Hematopoietic multipotent progenitor cell treated with erythropoietin and hydrocortisone succinate and interleukin-3 and kit ligand, for 17 days (in vitro differentiated cells): ENCODE data around the gene LGI2.
A peak's percentile ranks its signal among the peaks of the same experiment; 100 is the strongest.
"Not testable (repeated sequence)": the region's sequence is repeated elsewhere in the genome, so short reads cannot be mapped to it uniquely, and the experiment has no call there.

ENCODE experiments used
- DNase-seq: peaks from one replicate; pipeline ENCODE4 v3.0.0-alpha.2; 2015; ENCODE audit warnings: low spot score

The LGI2 gene, protein sequence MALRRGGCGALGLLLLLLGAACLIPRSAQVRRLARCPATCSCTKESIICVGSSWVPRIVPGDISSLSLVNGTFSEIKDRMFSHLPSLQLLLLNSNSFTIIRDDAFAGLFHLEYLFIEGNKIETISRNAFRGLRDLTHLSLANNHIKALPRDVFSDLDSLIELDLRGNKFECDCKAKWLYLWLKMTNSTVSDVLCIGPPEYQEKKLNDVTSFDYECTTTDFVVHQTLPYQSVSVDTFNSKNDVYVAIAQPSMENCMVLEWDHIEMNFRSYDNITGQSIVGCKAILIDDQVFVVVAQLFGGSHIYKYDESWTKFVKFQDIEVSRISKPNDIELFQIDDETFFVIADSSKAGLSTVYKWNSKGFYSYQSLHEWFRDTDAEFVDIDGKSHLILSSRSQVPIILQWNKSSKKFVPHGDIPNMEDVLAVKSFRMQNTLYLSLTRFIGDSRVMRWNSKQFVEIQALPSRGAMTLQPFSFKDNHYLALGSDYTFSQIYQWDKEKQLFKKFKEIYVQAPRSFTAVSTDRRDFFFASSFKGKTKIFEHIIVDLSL

DNA sequence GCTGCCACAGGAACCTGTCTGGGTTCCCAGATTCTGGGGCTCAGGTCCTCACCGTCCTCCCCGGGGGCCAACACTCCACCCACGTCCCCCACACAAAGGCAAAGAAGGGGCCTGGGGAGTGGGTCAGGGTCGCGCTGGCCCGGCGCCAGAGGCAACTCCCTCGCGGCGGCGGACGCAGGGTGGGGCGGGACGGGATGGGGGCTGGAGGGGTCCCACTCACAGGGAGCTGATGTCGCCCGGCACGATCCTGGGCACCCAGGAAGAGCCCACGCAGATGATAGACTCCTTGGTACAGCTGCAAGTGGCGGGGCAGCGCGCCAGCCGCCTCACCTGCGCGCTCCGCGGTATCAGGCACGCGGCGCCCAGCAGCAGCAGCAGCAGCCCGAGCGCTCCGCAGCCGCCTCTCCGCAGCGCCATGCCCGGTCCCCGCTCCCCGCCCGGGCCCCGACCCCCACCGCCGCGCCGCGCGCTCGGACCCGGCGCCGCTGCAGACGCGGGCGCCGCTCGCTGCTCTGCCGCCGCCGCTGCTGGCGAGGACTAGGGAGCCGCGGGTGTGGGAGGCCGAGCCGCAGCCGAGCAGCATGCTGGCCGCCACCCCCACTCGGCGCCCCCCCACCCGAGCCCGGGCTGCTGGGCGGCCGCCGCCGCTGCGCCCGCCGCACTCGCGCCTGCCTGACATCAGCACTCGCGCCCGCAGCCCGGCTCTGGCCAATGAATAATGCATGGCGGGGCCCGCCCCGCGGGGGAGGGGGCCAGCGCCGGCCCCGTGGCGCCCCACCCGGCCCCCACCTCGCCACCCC lies at the start of gene LGI2:
LGI2 (minus strand) TSS at position 670 of the 800 bp plus-strand sequence; CDS start at position 417, 253 bp downstream.
- DNase-seq = no peak

DNA sequence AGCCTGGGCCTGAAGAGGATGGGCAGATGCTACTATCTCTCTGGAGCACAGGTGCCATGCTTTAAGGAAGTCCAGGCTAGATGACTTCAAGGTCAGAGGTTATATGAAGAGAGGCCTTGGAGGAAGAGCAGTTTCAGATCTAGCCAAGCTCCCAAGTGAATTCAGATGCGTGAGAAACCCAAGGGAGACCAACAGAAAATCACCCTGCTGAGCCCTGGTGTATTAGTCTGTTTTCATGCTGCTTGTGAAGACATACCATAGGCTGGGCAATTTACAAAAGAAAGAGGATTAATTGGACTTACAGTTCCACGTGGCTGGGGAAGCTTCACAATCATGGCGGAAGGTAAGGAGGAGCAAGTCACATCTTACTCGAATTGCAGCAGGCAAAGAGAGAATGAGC lies 47.8 kb upstream of the LGI2 start:
- no peak for DNase-seq

DNA sequence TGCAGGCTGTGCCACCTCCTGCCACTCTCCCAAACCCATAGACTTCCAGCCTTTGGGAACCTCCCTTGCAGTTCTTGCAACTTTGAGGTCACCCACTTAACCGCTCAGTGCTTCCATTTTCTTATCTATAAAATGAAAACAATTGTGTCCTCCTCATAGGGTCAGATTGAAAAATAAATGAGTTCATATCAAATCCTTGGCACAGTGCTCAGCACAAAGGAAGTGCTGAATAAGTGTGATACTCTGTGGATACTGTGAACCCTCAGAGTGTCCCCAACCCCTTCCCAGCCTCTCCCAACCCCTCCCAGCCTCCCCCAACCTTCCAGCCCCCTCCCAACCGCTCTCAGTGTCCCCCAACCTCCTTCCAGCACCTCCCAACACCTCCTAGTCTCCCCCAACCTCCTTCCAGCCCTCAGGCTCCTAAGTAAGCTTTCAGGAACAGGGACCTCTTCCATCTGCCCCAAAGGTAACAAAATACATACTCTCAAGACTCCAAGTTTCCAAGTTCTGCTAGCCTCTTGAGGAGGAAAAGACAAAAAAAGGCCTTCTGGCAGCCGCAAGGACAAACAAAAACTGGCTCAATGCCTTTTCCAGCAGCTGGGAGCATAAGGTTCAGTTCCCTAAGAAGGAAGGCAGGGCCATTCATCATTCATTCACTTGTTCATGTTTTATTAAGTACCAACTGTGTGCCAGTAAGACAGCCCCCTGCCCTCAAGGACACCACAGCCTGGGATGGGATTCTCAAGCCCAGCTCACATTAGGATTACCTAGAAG lies 46.1 kb upstream of the LGI2 start:
- no peak for DNase-seq

DNA sequence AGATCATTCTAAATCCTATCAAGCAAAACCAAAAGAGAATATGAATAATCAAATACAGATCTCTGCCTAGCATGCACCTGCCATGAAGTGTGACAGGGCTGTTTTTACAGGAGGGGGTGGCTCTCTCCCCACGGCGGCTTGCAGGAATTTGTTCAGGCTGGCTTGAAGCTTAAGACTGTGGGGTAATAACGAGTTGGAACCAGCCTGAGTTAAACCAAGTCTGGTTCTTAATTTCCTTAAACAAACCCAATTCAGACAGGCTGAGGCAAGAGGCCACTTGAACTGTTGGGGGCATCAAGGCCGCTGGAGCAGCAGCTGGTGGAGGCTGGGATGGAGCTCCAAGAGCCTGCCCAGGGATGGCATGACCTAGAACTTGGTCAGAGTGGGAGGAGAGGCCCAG lies 45.1 kb upstream of the LGI2 start:
- DNase-seq = no peak

DNA sequence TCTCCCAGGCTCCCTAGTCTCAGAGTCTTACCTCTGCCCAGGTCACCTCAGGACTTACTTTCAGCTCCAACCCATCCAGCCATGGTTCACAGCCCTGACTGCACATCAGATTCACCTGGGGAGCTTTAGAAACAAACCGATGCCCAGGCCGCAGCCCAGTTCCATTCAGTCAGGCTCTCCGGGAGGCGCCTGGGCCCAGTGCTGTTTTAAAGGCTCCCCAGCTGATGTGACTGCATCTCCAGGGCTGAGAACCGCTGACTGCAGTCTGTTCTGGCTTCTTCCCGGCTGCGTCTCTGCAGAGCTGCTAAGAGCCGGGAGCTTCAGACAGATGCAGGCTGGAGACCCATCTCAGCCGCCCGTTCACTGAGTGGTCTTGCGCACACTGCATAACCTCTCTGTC lies 44.4 kb upstream of the LGI2 start:
- DNase-seq = no peak

DNA sequence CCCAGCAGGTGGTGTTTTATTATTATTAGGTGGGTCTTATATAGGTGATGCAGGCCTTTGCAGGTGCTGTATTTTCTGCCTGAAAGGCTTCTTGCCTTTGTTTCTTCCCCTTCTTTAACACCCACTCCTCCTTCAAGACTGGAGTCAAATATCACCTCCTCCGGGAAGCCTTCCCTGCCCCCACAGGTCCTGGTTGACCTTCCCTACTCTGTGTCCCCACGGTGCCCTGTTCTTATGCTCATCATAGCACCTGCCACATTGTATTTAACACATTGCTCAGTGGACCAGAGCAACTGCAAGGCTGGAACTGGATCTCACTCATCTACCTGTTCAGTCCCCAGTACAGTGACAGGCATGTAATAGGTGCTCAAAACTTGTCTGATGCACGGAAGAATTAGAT lies 39.8 kb upstream of the LGI2 start:
- no peak for DNase-seq

DNA sequence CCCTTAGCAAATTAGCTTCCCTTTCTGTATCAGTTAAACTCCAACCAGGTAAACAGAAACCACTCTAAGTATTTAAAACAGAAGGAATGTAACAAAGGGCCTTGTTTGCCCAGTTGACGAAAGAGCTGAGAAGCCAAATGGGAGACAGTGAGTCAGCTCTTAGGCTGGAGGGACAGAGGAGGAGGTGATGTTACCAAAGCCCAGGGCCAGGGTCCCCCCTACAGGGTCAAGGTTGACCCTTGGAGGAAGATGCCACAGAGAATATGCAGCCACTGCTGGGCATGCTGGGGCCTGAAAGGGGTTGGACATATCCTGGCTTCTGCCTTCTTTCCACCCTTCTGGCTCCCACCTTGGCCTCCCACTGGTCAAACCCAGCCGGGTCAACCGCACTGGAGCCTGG lies 38.3 kb upstream of the LGI2 start:
- DNase-seq = no peak

DNA sequence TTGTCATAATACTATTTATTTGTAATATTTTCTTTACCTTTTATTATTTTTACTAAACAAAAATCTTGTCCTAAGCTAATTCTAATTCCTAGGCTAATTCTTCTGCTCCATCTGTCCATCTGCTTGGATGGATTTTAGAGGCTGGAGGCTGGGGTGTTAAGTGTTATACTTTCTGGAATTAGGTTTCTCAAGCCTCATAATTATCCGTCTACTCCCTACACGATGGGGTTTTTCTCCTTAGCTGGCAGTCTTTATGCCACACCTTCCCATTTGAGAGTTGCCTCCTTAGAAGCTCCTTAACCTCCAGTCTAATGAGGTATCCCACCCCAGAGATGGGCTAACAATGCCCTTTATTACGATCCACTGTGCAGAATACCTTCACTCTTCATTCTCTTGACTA lies 37.6 kb upstream of the LGI2 start:
- no peak for DNase-seq

DNA sequence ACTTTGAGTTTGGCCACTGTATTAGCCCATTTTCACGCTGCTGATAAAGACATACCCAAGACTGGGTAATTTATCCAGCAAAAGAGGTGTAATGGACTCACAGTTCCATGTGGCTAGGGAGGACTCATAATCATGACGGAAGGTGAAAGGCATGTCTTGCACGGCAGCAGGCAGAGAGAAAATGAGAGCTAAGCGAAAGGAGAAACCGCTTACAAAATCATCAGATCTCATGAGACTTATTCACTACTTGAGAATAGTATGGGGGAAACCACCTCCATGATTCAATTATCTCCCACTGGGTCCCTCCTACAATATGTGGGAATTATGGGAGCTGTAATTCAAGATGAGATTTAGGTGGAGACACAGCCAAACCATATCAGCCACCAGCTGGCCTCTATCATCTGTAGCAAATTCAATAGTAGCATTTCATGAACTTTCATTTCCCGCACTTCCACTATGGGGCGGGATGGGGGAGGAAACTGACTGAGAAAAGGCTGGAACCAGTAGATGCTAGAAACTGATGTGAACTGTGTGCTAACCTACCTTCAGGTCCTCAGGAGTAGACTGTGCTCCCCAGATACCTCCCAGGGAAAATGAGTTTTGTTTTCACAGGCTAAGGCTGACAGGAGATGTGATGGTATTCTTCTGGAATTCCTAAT lies 35.3 kb upstream of the LGI2 start:
- no peak for DNase-seq

DNA sequence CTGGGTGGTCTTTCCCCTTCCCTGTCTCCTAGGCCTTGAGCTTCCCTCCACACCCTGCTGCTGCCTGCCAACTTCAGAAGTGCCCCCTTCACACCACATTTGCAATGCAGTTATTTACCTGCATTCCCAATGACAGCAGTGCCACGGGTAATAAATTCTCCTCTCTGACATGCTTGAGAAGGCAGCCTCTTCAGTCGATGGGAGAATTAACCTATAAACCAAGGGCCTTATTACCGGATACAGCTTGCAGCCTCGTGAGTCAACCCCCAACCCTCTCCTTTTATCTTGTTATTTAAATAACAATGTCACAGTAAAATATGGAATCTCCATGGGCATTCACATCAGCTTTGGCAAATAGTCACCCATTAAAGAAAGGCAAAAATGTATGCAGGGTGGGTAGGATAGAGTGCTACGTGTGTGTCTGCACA lies 34.7 kb upstream of the LGI2 start:
- DNase-seq = no peak

DNA sequence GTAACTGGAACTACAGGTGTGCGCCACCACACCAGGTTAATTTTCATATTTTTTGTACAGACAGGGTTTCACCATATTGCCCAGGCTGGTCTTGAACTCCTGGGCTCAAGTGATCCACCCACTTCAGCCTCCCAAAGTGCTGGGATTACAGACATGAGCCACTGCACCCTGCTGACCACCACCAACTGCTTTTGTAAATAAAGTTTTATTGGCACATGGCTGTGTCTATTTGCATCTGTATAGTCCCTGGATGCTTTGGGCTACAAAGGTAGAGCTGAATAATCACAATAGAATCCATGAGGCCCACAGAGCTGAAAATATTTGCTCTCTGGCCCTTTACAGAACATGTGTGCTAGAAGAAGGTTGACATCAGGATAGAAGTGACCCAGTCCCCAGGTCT lies 33.7 kb upstream of the LGI2 start:
- not testable (repeated sequence) for DNase-seq

DNA sequence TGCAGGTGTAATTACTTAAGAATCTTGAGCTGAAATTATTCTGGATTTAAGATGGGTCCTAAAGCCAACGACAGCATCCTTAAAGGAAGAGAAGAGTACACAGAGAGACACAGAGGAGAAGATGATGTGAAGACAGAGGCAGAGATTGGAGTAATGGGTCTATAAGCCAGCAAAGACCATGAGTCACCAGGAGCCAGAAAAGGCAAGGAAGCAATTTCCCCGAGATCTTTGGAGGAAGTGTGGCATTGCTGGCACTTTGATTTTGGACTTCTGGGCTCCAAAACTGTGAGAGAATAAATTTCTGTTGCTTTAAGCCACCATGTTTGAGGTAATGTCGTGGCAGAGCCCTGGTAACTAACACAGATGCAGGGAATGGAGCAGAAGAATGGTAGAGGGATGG lies 32.4 kb upstream of the LGI2 start:
- DNase-seq = no peak

DNA sequence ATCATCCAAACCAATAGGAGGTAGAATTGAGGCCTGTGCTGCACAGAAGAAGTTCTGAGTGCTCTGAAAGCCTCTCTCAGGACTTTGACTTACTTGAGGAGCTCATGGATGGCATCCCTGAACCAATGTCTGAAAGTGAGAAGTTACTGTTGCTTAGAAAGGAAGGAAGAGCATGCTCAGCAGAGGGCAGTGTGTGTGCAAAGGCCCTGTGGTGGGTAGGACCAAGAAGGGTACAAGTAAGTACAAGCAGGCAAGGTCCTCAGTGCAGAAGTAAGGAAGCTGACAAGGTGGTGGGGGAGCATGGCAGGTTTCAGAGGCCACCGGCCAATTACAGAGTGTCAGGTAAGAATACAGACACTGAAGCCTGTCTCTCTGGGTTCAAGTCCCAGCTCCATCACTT lies 31.4 kb upstream of the LGI2 start:
- no peak for DNase-seq

DNA sequence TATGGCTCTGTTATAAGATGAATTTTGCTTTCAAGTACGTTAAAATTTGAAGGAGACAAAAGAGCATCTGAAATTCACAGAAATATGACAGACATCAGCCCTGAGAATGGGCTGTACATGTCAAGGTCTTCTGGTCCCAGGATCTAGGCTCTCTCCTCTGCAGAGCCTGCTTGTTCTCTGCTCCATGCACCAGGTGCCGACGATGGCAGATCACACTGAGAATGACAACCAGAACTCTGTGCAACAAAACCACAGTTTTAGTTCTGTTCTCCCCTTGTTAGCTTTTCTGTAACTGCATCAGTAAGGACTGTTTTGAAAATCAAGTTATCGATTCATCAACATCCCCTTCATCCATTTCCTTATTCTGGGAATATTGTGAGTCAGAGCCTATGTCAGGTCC lies 30.9 kb upstream of the LGI2 start:
- no peak for DNase-seq

DNA sequence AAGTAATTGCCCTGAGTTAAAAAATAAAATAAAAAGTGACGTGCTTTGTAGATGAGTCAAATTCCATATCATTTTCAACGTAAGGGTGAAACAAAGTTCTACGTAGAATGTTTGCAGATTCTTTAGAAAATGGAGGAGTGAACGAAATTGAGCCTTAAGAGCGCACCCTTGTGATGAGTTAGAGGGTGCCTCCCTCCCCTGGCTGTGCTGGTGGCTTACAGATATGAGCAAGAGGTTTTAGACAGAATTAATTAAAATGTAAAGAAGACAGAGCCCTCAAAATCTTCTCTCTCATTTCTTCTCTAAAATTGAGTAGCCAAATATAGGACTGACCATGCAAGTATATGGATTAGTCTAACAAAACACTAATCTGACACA lies 30.2 kb upstream of the LGI2 start:
- peak; percentile 24 for DNase-seq

DNA sequence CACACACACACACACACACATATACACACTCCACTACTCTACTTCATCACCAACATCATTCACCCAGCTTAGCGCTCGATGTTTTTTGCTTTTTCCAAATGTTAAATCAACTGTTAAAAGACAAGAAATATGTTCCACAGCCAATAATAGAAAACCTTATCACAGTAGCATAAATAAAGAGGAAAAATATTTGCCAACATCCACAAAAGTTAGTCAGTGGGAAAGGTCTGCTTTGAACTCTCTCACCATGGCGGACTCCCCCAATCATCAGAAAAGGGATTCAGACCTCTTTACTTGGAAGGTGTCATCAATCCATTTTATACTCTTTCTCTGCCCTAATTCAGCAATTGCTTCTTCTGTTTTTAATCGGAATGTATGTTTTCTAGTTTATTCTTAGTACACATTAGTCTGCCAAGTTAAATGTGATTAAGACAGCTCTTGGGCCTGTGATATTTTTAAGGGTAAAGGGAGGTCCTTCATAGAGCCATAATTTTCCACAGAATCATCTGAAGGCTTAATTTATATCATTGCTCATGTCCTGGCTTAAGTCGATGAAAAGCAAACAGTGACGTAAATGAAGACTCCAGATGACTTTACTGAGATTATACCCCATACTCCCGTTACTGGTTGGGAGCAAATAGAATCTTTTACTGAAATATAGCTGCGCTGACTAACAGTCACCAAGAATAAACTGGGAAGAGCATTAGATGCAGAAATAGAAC lies 29.7 kb upstream of the LGI2 start:
- DNase-seq = no peak

DNA sequence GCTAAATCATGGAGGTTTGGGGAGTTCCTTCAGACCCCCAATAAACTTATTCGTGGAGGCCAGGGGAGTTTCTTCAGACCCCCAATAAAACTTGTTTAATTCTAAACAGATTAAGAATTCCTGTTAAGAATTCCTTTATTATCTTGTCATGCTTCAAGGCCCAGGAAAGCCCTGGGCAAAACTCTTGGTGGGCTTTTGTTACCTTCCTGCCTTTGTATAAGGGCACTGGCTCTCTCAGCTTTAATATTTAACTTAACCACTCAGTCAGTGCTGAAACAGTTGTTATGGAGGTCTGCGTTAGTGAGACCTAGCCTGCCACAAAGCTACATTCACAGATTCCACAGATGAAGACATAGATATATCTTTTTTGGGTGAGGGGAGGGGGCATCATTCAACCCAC lies 29.0 kb upstream of the LGI2 start:
- no peak for DNase-seq

DNA sequence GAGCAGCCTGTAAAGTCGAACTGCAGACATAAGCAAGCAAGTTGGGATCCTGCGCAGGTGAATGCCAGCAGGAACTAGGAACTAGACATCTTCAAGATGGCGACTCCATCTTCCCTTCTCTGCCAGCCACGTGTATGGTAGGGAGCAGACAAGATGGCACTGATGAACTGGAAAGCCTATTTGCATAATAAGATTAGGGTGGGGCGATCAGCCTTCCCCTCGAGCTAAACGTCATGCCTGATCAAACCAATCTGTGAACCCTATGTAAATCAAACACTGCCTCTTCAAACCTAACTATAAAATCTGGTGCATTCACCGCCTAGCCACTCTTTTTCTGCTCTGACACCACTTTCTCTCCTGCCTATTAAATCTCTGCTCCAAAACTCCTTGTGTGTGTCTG lies 28.1 kb upstream of the LGI2 start:
- no peak for DNase-seq

DNA sequence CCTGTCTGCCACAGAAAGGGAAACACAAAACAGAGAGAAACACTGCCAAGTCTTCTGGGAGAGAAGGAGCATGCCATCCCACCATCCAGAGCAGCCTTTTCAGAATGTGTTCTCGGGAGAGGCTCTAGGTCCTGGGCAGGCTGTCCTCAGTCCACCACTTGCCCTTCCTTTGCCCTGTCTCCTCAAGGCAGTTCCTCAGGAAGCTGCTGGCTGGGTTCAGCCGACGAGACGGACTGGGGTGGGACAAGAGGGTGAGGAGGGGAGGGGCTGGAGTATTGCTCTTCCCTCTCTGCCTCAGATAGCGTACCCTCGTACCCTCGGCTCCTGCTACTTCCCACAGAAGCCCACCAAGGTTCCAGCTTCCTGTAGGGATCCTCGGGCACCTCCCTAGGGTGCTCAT lies 26.6 kb upstream of the LGI2 start:
- no peak for DNase-seq

DNA sequence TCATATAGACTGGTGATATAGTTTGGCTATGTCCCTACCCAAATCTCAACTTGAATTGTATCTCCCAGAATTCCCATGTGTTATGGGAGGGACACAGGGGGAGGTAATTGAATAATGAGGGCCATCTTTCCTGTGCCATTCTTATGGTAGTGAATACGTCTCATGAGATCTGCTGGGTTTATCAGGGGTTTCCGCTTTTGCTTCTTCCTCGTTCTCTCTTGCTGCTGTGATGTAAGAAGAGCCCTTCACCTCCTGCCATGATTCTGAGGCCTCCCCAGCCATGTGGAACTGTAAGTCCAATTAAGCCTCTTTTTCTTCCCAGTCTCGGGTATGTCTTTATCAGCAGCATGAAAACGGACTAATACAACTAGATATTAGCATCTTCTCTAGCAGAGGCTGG lies 21.3 kb upstream of the LGI2 start:
- not testable (repeated sequence) for DNase-seq

DNA sequence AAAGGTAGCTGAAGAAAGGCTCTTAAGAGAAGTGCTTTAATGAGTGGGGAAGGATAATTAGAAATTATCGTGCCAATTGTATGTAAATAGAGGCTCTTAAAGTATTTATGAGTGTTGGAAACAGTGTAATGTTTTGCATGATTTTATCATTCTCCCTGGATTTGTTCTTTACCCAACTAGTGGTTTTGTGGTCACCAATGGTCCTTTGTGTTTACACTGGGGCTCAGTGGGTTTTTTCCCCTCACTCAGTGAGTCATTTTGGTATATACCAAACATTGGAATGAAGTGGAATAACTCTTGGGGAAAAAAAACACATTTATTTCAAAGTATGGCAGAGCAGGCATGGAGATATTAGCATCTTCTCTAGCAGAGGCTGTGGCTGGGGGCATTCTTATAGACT lies 20.8 kb upstream of the LGI2 start:
- no peak for DNase-seq
